ENCODE data around the gene POLR1H.
"Not testable (repeated sequence)": the region's sequence is repeated elsewhere in the genome, so short reads cannot be mapped to it uniquely, and the experiment has no call there.

The POLR1H gene

DNA sequence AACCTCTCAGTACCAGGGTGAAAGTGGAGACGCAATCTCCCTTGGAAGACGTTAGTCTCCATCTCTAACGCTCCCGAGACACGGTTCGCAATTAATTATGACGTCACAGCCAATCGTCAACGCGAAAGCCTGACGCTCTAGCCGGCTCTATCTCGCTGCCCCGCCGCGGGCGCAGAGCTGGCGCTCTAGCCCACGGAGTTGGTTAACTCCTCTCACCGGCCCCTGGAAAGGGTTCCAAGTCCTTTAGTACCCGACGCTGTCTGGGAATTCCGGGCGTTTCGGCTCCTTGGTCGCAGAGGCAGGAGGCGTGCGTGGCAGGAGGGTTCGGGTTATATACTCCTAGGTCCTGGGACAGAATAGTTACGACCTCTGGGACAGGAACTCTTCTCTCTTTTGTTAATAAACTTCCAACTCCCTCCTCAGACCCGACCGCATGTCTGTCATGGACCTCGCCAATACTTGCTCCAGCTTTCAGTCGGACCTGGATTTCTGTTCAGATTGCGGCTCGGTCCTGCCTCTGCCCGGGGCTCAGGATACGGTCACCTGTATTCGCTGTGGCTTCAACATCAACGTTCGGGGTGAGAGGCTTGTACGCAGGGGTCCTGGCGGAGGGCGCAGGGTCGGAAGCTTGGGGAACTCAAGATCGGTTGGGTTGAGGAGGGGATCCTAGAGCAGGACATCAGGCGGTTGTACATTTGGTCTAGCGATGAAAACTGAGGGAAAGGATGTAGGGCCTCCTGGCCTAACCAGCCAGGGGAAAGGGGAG lies at the start of gene POLR1H:
POLR1H (plus strand) TSS at position 174 of the 766 bp plus-strand sequence; CDS start at position 434, 260 bp downstream.
- peak within 1 kb of the TSS; percentile 99 for H3K27ac Mint-ChIP-seq
- H3K27me3 Mint-ChIP-seq (ENCODE audit: low read depth): no peaks in the 10 kb centered on the region
- peak within 1 kb of the TSS; percentile 98 for H3K4me3 Mint-ChIP-seq
- H3K36me3 Mint-ChIP-seq (ENCODE audit: low read depth): peaks cover 28% of the 10 kb centered on the region
- H3K9me3 Mint-ChIP-seq: no peaks in the 10 kb centered on the region
- peaks cover 25% of the 10 kb centered on the region for H3K4me1 Mint-ChIP-seq (ENCODE audit: low read depth)

- peaks cover 6% of the 10 kb centered on the region for H3K27me3 Mint-ChIP-seq (ENCODE audit: low read depth)
- H3K4me3 Mint-ChIP-seq: no peak overlapping the region
- H3K36me3 Mint-ChIP-seq (ENCODE audit: low read depth): peaks cover 3% of the 10 kb centered on the region
- no peaks in the 10 kb centered on the region for H3K9me3 Mint-ChIP-seq
- H3K4me1 Mint-ChIP-seq (ENCODE audit: low read depth): peaks cover 3% of the 10 kb centered on the region
- no peak overlapping the region for H3K27ac Mint-ChIP-seq
Measured at GRCh38 chr6:30013291-30013922, 47.7 kb upstream of the POLR1H start.

DNA sequence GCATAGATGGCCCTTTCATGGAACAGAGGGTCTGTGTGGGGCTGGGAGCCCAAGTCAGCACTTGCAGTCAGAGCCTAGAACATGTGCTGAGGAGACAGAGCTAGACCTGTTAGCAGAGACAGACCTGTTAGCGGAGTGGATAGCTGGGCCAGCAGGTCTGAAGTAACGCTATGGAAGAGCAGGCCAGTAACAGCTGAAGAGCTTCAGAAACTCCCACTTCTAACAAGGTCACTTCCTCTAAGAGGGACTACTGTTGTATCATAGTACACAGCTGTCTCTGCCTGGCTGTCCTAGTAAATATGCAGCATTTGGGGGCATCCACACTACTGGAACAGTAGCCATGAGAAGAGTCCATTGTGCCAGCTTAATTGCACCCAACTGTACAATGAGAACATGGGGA lies 41.2 kb upstream of the POLR1H start:
- Mint-ChIP-seq H3K36me3 (ENCODE audit: low read depth) (no peaks in the 10 kb centered on the region), H3K9me3 (no peaks in the 10 kb centered on the region), H3K27me3 (ENCODE audit: low read depth) (no peaks in the 10 kb centered on the region), H3K4me3 (no peak overlapping the region), H3K27ac (no peak overlapping the region), H3K4me1 (ENCODE audit: low read depth) (no peaks in the 10 kb centered on the region)

DNA sequence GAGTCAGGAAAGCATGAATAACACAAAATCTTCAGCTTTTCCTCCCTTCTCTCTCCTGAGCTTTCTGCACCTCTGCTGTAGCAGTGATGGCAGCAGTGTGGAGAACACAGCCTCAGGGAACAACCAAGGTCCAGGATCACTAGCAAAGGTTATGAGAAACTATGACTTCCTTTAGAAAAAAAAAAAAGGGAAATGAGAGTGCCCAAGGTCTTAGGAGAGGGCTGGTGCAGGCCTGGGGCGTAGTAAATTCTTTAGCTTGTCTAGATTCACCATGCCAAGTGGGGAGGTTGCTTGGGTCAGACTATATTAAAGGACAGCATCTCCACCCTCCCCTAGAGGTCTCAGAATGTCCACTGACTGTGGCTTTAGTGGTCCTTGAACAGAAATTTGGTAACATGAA lies 40.4 kb upstream of the POLR1H start:
- no peaks in the 10 kb centered on the region for H3K9me3 Mint-ChIP-seq

DNA sequence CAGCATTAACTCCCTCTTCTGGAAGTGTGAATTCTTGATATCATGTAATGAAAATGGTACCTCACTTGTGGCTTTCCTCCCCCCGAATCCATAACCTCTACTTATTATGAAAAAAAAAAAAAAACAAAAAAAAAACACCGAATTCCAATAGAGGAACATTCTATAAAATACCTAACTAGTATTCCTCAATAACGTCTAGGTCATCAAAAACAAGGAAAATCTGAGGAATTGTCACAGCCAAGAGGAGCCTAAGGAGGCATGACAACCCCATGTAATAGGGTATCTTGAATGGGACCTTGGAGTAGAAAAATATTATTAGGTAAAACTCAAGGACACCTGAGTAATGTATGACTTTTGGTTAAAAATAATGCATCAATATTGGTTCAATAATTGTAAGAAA lies 38.9 kb upstream of the POLR1H start:
- Mint-ChIP-seq H3K27me3 (ENCODE audit: low read depth) (no peaks in the 10 kb centered on the region), H3K27ac (no peak overlapping the region), H3K4me1 (ENCODE audit: low read depth) (no peaks in the 10 kb centered on the region)

More for the DNA sequence above, 40.4 kb upstream of the POLR1H start:
- no peaks in the 10 kb centered on the region for H3K27me3 Mint-ChIP-seq (ENCODE audit: low read depth)
- no peak overlapping the region for H3K27ac Mint-ChIP-seq
- H3K4me1 Mint-ChIP-seq (ENCODE audit: low read depth): no peaks in the 10 kb centered on the region
- H3K4me3 Mint-ChIP-seq: no peak overlapping the region
- no peaks in the 10 kb centered on the region for H3K36me3 Mint-ChIP-seq (ENCODE audit: low read depth)

GRCh38 chr6:30022712-30023111 lies 38.4 kb upstream of the POLR1H start:
- H3K4me3 Mint-ChIP-seq; H3K36me3 Mint-ChIP-seq (ENCODE audit: low read depth); H3K9me3 Mint-ChIP-seq; H3K4me1 Mint-ChIP-seq (ENCODE audit: low read depth); H3K27ac Mint-ChIP-seq; H3K27me3 Mint-ChIP-seq (ENCODE audit: low read depth): not testable (repeated sequence)

More for the DNA sequence above, 38.9 kb upstream of the POLR1H start:
- Mint-ChIP-seq H3K9me3 (no peaks in the 10 kb centered on the region), H3K4me3 (no peak overlapping the region), H3K36me3 (ENCODE audit: low read depth) (no peaks in the 10 kb centered on the region)

DNA sequence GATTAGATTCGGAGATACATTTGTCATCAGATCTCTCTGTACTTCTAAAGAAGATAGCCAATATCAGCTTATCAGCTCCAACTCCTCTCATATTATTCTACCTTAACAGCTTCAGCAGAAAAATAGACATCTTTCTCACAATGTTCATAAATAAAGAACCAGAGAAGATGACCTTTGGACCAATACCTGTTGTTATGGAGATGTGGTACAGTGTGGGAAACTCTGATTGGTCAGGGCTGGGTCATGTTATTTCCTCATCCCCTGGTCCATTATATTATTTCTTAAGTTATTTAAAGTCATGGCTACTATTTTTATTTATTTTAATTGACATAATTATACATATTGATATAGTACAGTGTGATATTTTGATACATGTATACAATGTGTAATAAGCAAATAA lies 35.9 kb upstream of the POLR1H start:
- Mint-ChIP-seq H3K27ac (no peak overlapping the region), H3K36me3 (ENCODE audit: low read depth) (no peaks in the 10 kb centered on the region), H3K4me3 (no peak overlapping the region)

DNA sequence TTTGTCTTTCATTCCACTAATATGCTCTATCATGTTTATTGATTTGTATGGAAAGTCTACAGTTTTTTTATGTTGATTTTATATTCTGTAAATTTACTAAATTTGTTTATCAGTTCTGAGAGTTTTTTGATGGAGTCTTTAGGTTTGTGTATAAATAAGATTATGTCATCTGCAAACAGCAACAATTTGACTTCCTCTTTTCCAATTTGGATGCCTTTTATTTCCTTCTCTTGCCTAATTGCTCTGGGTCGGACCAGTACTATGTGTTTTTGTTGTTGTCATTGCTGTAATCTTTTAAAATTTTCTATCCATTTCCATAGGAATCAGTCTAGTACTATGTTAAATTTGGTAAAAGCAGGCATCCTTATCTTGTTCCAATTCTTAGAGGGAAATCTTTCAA lies 31.5 kb upstream of the POLR1H start:
- H3K9me3 Mint-ChIP-seq: no peaks in the 10 kb centered on the region
- H3K27ac Mint-ChIP-seq: no peak overlapping the region
- H3K36me3 Mint-ChIP-seq (ENCODE audit: low read depth): peaks cover 2% of the 10 kb centered on the region
- no peak overlapping the region for H3K4me3 Mint-ChIP-seq
- no peaks in the 10 kb centered on the region for H3K4me1 Mint-ChIP-seq (ENCODE audit: low read depth)
- no peaks in the 10 kb centered on the region for H3K27me3 Mint-ChIP-seq (ENCODE audit: low read depth)

More for the DNA sequence above, 35.9 kb upstream of the POLR1H start:
- no peaks in the 10 kb centered on the region for H3K27me3 Mint-ChIP-seq (ENCODE audit: low read depth)
- H3K9me3 Mint-ChIP-seq: no peaks in the 10 kb centered on the region
- no peaks in the 10 kb centered on the region for H3K4me1 Mint-ChIP-seq (ENCODE audit: low read depth)

DNA sequence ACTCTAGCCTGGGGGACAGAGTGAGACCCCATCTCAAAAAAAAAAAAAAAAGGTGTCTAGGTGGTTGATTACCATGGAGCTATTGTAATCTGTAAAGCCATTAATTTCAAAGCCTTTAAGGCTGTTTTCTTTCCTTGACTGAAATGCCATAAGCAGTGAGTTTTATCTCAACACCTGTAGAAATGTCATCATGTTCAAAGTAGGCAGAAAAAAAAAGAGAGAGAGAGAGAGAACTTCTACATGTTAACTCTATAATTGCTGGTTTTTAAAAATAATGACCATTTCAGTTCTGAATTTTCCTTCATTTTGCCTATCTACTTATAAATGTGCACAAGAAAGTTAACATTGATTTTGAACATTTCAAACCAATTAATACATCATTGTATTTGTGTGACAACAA lies 29.7 kb upstream of the POLR1H start:
- Mint-ChIP-seq H3K4me1 (ENCODE audit: low read depth) (no peaks in the 10 kb centered on the region), H3K36me3 (ENCODE audit: low read depth) (peaks cover 4% of the 10 kb centered on the region), H3K27me3 (ENCODE audit: low read depth) (no peaks in the 10 kb centered on the region)

DNA sequence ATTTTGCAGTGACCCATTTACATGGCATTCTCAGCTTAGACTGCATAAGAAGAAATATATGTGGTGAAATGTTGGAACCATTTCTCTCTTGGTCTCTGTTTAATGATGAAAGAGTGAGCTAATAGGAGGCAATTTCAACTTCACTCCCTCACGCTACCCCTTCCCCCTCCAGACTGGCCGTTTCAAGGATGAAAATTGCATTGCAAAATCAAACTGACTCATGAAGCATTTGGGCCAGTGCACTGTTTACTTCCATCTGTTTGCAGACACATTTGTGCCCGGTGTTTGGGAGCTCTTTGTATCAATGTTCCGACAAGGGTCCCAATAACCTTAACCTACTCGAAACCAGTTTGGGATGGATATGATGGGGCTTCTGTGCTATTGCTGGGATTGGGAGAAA lies 27.6 kb upstream of the POLR1H start:
- H3K27ac Mint-ChIP-seq; H3K4me1 Mint-ChIP-seq (ENCODE audit: low read depth); H3K27me3 Mint-ChIP-seq (ENCODE audit: low read depth); H3K36me3 Mint-ChIP-seq (ENCODE audit: low read depth); H3K9me3 Mint-ChIP-seq; H3K4me3 Mint-ChIP-seq: not testable (repeated sequence)

More for the DNA sequence above, 29.7 kb upstream of the POLR1H start:
- H3K4me3 Mint-ChIP-seq: no peak overlapping the region
- H3K27ac Mint-ChIP-seq: no peak overlapping the region
- no peaks in the 10 kb centered on the region for H3K9me3 Mint-ChIP-seq

- Mint-ChIP-seq H3K4me1 (ENCODE audit: low read depth) (no peaks in the 10 kb centered on the region), H3K27me3 (ENCODE audit: low read depth) (no peaks in the 10 kb centered on the region), H3K4me3 (no peak overlapping the region), H3K27ac (no peak overlapping the region), H3K36me3 (ENCODE audit: low read depth) (peaks cover 2% of the 10 kb centered on the region), H3K9me3 (no peaks in the 10 kb centered on the region)
Measured at GRCh38 chr6:30035784-30036183, 25.3 kb upstream of the POLR1H start.

- Mint-ChIP-seq H3K36me3 (ENCODE audit: low read depth) (peaks cover 2% of the 10 kb centered on the region), H3K9me3 (no peaks in the 10 kb centered on the region), H3K4me3 (no peak overlapping the region), H3K27ac (no peak overlapping the region), H3K4me1 (ENCODE audit: low read depth) (peaks cover 1% of the 10 kb centered on the region), H3K27me3 (ENCODE audit: low read depth) (no peaks in the 10 kb centered on the region)
Measured at GRCh38 chr6:30037182-30037788, 23.8 kb upstream of the POLR1H start.

- Mint-ChIP-seq H3K4me3 (no peak overlapping the region), H3K9me3 (no peaks in the 10 kb centered on the region), H3K27me3 (ENCODE audit: low read depth) (no peaks in the 10 kb centered on the region), H3K27ac (no peak overlapping the region), H3K36me3 (ENCODE audit: low read depth) (no peaks in the 10 kb centered on the region), H3K4me1 (ENCODE audit: low read depth) (peaks cover 12% of the 10 kb centered on the region)
Measured at GRCh38 chr6:30041221-30041620, 19.8 kb upstream of the POLR1H start.

- H3K27me3 Mint-ChIP-seq (ENCODE audit: low read depth): no peaks in the 10 kb centered on the region
- no peak overlapping the region for H3K27ac Mint-ChIP-seq
Measured at GRCh38 chr6:30041821-30042220, 19.2 kb upstream of the POLR1H start.

DNA sequence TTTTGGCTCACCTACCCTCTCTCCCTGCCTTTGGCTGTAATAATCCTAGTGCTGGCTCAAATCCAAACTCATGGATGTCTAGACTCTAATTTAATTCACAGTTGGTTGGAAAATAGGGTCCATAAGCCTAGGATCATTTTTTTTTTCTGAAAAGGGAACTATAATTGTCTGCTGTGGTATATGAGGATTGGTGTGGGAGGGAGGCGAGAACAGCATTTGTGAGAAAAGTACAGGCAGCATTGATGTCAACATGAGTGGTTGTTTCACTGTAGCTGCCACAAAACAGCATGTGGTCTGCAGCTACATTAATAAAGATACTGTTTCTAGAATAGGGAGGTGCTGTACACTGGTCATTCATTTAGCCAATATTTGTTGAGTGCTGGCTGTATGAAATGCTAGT lies 18.6 kb upstream of the POLR1H start:
- Mint-ChIP-seq H3K27ac (no peak overlapping the region), H3K27me3 (ENCODE audit: low read depth) (no peaks in the 10 kb centered on the region), H3K4me1 (ENCODE audit: low read depth) (peaks cover 17% of the 10 kb centered on the region), H3K36me3 (ENCODE audit: low read depth) (no peaks in the 10 kb centered on the region), H3K4me3 (no peak overlapping the region), H3K9me3 (no peaks in the 10 kb centered on the region)

More at GRCh38 chr6:30041821-30042220, 19.2 kb upstream of the POLR1H start:
- H3K4me3 Mint-ChIP-seq: no peak overlapping the region
- H3K36me3 Mint-ChIP-seq (ENCODE audit: low read depth): no peaks in the 10 kb centered on the region
- H3K9me3 Mint-ChIP-seq: no peaks in the 10 kb centered on the region
- peaks cover 12% of the 10 kb centered on the region for H3K4me1 Mint-ChIP-seq (ENCODE audit: low read depth)

All from T-helper 1 cell treated with Interleukin-12 subunit alpha and Interleukin-12 subunit beta and Interleukin-4 antibody, amounts not matched to agents 30 μg/mL and 1 μg/mL, for 36 hours (primary cell).